ENCODE results near the gene DNAH17.

Gene DNAH17

GRCh38 chr17:78577296-78577695 is at the start of gene DNAH17:
Gene DNAH17 (minus strand): TSS chr17:78577396. CDS start chr17:78575057, 2,339 bp downstream.
- DNase-seq, result no peak

- DNase-seq, result no peak
These were observed 47.3 kb upstream of the DNAH17 start for GRCh38 chr17:78624324-78625151.

GRCh38 chr17:78623541-78623940 is 46.3 kb upstream of the DNAH17 start:
- no peak for DNase-seq

- no peak for DNase-seq
These were observed 45.5 kb upstream of the DNAH17 start for GRCh38 chr17:78622491-78623265.

GRCh38 chr17:78621720-78622490 is 44.7 kb upstream of the DNAH17 start:
- DNase-seq, result no peak

DNA sequence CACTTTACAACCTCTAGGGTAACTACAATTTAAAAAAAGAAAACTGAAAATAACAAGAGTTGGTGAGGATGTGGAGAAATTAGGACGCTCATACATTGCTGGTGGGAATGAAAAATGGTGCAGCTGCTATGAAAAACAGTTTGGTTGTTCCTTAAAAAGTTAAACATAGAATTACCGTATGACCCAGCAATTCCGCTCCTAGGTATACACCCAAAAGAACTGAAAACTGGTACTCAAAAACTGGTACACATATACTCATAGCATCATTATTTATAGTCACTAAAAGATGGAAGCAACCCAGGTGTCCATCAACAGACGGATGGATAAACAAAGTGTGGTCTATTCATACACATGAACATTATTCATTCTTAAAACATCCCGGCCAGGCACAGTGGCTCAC is 42.9 kb upstream of the DNAH17 start:
- no peak for DNase-seq

- DNase-seq, result no peak
These were observed 42.1 kb upstream of the DNAH17 start for GRCh38 chr17:78619334-78619733.

GRCh38 chr17:78618264-78619066 is 41.3 kb upstream of the DNAH17 start:
- no peak for DNase-seq

DNA sequence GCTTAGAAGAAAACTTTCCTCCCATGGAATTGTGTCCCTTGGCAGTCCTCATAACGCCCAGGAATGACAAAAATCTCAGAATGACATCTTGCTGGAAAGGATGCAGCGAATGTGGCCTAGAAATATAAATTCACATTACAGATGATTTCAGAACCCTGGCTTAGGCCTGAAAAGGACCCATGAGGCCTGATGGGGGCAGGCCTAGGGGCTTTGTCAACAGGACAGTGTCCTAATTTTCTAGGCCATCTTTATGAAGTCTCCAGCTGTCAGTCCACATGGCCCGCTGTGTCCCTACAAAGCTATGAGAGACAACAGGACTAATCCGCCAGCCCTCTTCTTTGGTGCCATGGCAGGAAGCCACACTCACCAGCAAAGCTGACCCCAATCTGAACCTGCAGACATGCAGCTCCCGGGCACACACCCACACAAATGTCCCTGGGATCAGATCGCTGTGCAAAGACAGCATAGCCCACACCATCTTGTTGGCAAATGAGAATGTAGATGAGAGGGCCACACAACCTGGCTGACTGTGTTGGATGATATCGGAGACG is 40.4 kb upstream of the DNAH17 start:
- no peak for DNase-seq

- DNase-seq, result no peak
These were observed 39.8 kb upstream of the DNAH17 start for GRCh38 chr17:78616946-78617345.

GRCh38 chr17:78615631-78616030 is 38.4 kb upstream of the DNAH17 start:
- DNase-seq, result no peak

- DNase-seq, result no peak
These were observed 36.2 kb upstream of the DNAH17 start for GRCh38 chr17:78613416-78613815.

GRCh38 chr17:78611607-78612006 is 34.4 kb upstream of the DNAH17 start:
- DNase-seq, result no peak

GRCh38 chr17:78610951-78611511 is 33.8 kb upstream of the DNAH17 start:
- no peak for DNase-seq

DNA sequence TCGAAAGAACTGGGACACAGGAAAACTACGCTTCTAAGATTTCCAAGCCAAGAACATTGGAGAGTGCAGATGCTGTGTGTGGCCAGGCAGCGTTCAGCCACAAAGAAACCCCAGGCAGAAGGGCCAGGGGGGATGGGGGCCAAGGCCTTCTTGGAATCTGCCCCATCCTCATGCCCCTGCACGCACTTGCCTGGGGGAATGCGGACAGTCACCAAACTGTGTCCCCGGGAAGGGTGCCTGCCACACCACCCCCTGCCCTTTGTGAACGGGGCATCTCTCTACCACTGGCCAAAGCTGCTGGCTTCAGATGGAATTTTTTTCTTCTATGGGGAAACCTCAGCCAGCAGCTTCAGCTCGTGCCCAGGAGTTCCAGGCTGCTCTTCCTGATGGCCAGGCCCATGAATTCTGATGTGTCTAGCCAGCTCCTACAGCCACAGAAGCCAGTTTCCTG is 32.0 kb upstream of the DNAH17 start:
- DNase-seq, result no peak

DNA sequence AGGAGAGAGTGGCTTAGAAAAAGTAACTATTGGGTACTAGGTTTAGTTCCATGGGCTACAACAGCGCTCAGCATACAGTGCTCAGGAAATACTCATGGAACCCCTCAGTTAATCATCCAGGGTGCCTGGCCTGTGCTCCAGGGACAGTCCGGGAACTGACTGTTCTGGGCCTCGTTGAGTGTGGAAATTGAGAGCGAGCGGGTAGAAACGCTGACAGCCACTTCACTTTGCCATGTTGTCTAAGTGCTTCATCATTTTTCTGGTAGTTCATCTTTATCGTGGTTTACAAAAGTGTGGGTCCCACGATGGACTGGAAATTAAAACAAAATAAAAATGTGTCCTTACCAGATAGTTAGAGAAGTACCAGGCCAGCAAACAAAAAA is 31.6 kb upstream of the DNAH17 start:
- DNase-seq, result no peak

- no peak for DNase-seq
These were observed 31.1 kb upstream of the DNAH17 start for GRCh38 chr17:78608122-78608803.

DNA sequence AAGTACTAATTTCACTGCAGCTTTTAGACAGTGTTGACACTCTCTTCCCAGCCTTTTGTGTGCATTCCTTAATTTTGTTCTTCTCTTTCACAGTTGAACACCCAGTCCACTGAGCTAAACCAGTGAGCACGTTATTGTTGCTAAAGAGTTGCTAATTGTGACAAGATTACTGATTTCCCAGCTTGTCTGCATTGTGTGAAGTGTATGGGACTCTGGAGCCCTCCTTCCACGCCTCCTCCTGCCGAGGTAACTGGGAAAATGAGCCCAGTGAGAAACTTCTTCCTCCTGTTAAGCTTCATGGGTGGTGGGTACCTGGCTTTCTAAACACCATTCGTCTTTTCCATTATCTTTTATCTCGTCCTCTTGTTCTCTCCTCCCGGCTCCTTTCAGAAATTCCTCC is 29.8 kb upstream of the DNAH17 start:
- no peak for DNase-seq

- DNase-seq, result no peak
These were observed 28.7 kb upstream of the DNAH17 start for GRCh38 chr17:78605886-78606285.

DNA sequence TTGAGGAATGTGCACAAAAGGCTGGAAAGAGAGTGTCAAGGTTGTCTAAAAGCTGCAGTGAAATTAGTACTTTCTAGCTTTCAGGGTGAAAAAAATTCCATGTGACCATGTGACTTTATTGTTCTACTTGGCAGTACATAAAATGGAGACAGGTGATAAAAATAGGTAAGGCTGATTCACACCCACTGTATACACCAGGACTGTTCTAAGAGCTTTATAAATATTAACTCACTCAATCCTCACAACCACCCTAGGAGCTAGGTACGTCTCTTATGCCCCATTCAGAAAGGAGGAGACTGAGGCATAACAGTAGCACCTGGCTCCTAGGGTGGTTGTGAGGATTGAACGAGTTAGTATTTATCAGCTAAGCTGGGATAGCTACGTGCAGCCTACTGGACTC is 28.2 kb upstream of the DNAH17 start:
- DNase-seq, result no peak

- DNase-seq, result no peak
These were observed 25.1 kb upstream of the DNAH17 start for GRCh38 chr17:78602246-78602645.
